GM10847 (cell line): ENCODE results near the gene DMRTA2.

Experiments used
- POLR2A ChIP-seq: IDR thresholded peaks from 2 replicates; pipeline ENCODE4 v1.6.1; 2011; ENCODE audit not compliant: insufficient read length; ENCODE audit errors: extremely low read depth

Gene DMRTA2

GRCh38 chr1:50368179-50369007 is 54.9 kb downstream of the DMRTA2 start:
- TF ChIP-seq POLR2A = no peak
